ENCODE measurements around the gene DNAAF2.

DNA sequence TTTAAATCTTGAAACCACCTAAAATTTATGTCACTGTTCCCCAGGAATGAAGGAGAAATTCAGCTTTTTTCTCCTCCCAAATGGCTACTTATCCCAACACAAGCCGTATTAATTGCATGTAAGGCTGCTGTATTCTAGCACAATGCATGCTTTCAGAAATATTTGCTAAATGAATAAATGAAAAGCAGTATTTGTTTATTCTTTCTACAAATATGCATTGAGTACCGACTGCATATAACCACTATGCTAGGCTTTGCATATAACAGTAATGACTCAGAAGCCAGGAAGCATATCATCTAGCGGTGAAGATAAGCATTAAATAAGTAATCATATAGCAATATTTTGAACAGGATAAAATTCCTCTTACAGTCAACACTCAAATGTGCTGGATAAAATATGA, 42.0 kb downstream of the DNAAF2 start:
- TF ChIP-seq EZH2 (IDR thresholded peaks at IDR 0.05), result no peak
- TF ChIP-seq POLR2AphosphoS5 (IDR thresholded peaks at IDR 0.05; ENCODE audit: borderline replicate concordance, low read depth, low read length), result no peak
